Measurements from ENCODE around the gene RUNX2. TPM values are rescaled to one million over a fixed set of nuclear protein-coding genes. Genes with fewer than 3 reads are reported as not detected.

Gene RUNX2
- total and polyA plus RNA-seq, 2 experiments from 2014 or later = 0.66 to 1.7 TPM

GRCh38 chr6:45486736-45487135 lies 158.6 kb downstream of the RUNX2 start (continued):
- TF ChIP-seq, protein P1, sequence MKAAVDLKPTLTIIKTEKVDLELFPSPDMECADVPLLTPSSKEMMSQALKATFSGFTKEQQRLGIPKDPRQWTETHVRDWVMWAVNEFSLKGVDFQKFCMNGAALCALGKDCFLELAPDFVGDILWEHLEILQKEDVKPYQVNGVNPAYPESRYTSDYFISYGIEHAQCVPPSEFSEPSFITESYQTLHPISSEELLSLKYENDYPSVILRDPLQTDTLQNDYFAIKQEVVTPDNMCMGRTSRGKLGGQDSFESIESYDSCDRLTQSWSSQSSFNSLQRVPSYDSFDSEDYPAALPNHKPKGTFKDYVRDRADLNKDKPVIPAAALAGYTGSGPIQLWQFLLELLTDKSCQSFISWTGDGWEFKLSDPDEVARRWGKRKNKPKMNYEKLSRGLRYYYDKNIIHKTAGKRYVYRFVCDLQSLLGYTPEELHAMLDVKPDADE (IDR thresholded peaks at IDR 0.05) = no peak
- TF ChIP-seq STAT1 (IDR thresholded peaks at IDR 0.05; ENCODE audit: unreplicated experiment) (no peak), CREB1 (CRISPR knock-in tag; IDR thresholded peaks at IDR 0.05; ENCODE audit: low read depth) (no peak), JUNB (IDR thresholded peaks at IDR 0.05; ENCODE audit: unreplicated experiment) (no peak)

GRCh38 chr6:45487645-45488044 lies 159.5 kb downstream of the RUNX2 start:
- no peak overlapping the region for H3K27ac Mint-ChIP-seq
- H3K9me3 Mint-ChIP-seq = no peaks in the 10 kb centered on the region
- no peaks in the 10 kb centered on the region for H3K36me3 Mint-ChIP-seq (ENCODE audit: low read depth)
- Histone ChIP-seq H3K4me1 (ENCODE audit: insufficient read depth) (no peaks in the 10 kb centered on the region), H3K9me2 (ENCODE audit: insufficient read depth) (0 out of 2 replicates have a peak, but pooled peaks cover 3% of the 10 kb centered on the region), H3F3A (replicated peaks; ENCODE audit: low read depth) (no peaks in the 10 kb centered on the region), H2AFZ (no peak overlapping the region), H3K27me3 (ENCODE audit: insufficient read depth) (no peaks in the 10 kb centered on the region), H3K4me2 (no peak overlapping the region), H3K27ac (ENCODE audit: low read depth) (no peak overlapping the region), H3K79me2 (replicated peaks; ENCODE audit: insufficient read depth) (no peaks in the 10 kb centered on the region), H3K36me3 (ENCODE audit: insufficient read depth) (no peaks in the 10 kb centered on the region), H4K20me1 (replicated peaks; ENCODE audit: insufficient read depth) (no peaks in the 10 kb centered on the region), H3K4me3 (no peak overlapping the region)
- TF ChIP-seq EZH2phosphoT487 (IDR thresholded peaks at IDR 0.05; ENCODE audit: unreplicated experiment) (no peak), JUNB (IDR thresholded peaks at IDR 0.05; ENCODE audit: unreplicated experiment) (no peak), ZNF462 (CRISPR knock-in tag; IDR thresholded peaks at IDR 0.05) (no peak), NANOG (IDR thresholded peaks at IDR 0.05; ENCODE audit: borderline replicate concordance) (no peak), ZNF331 (CRISPR knock-in tag; IDR thresholded peaks at IDR 0.05; ENCODE audit: low read depth) (no peak), CREB1 (CRISPR knock-in tag; IDR thresholded peaks at IDR 0.05; ENCODE audit: low read depth) (no peak)
- TF ChIP-seq, protein P2, sequence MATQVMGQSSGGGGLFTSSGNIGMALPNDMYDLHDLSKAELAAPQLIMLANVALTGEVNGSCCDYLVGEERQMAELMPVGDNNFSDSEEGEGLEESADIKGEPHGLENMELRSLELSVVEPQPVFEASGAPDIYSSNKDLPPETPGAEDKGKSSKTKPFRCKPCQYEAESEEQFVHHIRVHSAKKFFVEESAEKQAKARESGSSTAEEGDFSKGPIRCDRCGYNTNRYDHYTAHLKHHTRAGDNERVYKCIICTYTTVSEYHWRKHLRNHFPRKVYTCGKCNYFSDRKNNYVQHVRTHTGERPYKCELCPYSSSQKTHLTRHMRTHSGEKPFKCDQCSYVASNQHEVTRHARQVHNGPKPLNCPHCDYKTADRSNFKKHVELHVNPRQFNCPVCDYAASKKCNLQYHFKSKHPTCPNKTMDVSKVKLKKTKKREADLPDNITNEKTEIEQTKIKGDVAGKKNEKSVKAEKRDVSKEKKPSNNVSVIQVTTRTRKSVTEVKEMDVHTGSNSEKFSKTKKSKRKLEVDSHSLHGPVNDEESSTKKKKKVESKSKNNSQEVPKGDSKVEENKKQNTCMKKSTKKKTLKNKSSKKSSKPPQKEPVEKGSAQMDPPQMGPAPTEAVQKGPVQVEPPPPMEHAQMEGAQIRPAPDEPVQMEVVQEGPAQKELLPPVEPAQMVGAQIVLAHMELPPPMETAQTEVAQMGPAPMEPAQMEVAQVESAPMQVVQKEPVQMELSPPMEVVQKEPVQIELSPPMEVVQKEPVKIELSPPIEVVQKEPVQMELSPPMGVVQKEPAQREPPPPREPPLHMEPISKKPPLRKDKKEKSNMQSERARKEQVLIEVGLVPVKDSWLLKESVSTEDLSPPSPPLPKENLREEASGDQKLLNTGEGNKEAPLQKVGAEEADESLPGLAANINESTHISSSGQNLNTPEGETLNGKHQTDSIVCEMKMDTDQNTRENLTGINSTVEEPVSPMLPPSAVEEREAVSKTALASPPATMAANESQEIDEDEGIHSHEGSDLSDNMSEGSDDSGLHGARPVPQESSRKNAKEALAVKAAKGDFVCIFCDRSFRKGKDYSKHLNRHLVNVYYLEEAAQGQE (IDR thresholded peaks at IDR 0.05; ENCODE audit: unreplicated experiment) = no peak
- peaks cover 4% of the 10 kb centered on the region; the same call in 2 of the 3 replicates for H3K4me1 Mint-ChIP-seq
- H3K4me3 Mint-ChIP-seq = no peak overlapping the region
- DNase-seq (ENCODE audit: low spot score) = no peak
- no peaks in the 10 kb centered on the region for H3K27me3 Mint-ChIP-seq (ENCODE audit: insufficient read depth, low read depth, poor library complexity)
- no peak for ATAC-seq
